SKM-1 treated with dmso at 0.1 percent for 144 hours (cell line): Measurements from ENCODE around the gene FGF4.

Experiments used
- DNase-seq: peaks from one replicate; lab custom pipeline; 2025; ENCODE audit not compliant: unreplicated experiment; lab: John Stamatoyannopoulos, UW

The FGF4 gene

DNA sequence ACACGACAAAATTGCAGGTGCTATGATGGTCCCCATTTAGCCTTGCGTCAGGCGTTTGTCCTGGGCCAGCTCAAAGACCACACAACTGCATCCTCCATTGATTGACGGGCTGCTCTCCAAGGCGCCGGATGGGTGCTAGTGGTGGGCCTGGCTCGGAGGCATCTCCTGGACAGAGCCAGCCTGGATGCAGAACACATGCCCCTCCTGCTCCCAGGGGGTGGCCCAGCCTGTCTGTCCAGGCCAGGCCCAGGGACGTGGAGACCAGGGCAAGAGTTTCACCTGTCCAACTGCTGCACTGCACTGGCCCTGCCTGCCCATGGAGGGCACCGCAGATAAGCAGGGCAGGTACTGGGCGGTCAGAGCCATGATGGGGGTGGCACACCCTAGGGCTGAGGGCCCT, 47.9 kb downstream of the FGF4 start:
- DNase-seq, result no peak

DNA sequence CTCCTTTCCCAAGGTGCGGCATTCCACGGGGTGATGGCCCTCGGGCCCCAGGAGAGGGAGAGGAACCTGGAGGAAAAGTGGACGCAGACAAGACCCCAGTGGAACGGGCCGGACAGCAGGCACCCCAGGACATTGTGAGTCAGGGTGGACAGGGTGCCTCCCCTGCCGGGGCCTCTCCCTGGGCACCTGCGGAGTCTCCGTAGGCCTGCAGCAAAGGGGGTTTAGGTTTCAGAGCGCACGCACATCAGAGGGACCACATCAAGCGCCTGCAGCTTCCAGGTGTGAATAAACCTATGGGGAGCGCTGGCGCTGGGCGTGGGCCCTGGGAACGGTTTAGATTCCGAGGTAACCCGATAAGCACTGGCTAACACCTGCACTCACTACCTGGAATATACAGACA, 48.7 kb downstream of the FGF4 start:
- DNase-seq, result no peak

DNA sequence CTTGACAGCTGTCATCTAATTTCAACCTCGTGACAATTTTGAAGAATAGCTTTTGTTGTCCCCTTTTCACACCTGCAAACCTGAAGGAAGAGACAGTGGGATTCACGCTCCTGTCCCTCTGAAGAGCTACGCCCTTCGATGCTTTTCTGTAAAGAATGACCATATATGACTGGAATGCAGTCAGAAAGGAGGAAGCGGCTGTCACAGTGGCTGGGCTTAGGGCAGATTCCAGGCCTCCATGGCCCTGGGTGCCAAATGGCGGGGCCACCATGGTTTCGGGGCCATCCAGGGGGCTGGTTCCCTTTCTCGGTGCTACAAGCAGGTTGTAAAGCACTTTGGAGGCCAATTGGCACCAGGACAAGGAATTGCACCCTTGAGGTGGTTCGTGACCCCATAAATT, 49.1 kb downstream of the FGF4 start:
- DNase-seq, result no peak

DNA sequence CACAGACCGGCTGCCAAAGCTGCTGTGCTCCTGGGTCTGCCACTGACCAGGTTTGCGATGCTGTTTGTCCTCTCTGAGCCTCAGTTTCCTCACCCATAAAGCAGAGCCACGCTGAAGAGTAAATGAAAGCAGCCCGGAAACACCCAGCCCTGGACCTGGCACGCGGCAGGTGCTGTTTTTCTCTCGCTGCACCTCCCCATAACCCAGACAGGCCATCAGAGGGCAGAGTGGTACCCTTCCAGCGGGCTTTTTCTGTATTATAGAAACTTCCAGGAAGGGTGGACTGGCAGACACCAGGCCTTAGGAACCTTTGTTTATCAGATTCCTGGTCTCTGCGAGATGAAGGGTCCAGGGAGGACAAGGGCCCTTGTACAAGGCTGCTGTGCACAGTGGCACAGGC, 53.4 kb downstream of the FGF4 start:
- DNase-seq, result no peak

DNA sequence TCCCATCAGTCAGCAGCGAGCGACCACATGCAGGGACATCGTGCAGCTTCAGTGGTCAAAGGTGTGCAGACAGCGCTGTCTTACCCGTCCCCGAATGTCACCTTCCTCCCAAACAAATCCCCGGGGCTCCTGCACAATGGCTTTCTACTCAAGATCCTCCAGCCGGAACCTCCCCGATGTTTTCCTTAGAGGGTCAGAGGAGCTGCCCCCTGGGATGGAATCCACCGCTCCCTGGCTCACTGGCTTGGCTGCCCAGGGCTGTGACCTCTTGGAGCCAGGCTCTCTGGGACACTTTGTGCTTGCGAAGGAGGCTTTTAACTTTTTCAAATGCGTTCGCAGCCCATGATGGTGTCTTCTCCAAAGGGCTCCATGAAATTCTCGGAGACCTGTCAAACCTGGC, 54.0 kb downstream of the FGF4 start:
- DNase-seq, result no peak
